Measurements from ENCODE around the gene FYCO1. TPM values are rescaled to one million over a fixed set of nuclear protein-coding genes. Genes with fewer than 3 reads are reported as not detected.

Gene FYCO1
- total and polyA plus RNA-seq, 12 donors = 8.8 to 216 (median 143) TPM

DNA sequence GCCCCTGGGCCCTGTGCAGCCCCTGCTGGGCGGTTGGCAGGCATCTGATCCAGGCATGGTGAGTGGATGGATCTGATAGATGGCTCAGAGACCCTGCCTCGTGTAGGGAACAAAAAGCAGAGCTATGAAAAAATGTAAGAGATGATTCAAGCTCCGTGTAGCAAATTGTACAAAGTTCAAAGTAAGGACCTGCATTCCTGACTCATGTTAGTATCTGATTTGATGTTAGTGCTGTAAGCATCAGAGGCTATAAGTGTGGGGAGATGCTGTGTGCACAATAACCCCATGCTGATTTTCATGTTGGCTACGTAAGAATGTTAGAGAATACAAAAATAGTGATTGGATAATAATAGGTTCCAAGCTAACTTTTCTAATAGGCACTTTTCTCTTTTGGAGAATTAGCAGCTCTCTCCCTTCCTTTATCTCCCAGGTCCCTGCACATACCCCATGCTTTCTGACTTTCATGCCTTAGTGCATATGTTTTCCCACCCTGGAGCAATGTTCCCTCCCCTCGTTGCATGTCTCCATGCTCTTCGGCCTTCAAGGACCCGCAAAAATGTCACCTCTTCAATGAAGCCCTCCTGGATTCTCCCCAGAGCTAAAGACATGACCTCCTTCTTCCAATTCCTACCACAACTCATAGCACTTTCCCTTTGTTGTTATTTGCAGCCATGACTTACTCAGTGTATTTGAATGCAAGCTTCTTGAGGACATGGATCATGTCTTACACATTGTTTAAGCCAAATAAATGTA, 107.7 kb downstream of the FYCO1 start:
- Histone ChIP-seq H3K27me3 (peaks cover 0 to 4% (median 0%) of the 10 kb centered on the region in 7 donors), H3K9me3 (no peaks in the 10 kb centered on the region), H3K4me3 (no peak overlapping the region), H3K4me1 (no peaks in the 10 kb centered on the region), H3K36me3 (no peaks in the 10 kb centered on the region), H3K27ac (no peak overlapping the region)
- TF ChIP-seq, protein P1, sequence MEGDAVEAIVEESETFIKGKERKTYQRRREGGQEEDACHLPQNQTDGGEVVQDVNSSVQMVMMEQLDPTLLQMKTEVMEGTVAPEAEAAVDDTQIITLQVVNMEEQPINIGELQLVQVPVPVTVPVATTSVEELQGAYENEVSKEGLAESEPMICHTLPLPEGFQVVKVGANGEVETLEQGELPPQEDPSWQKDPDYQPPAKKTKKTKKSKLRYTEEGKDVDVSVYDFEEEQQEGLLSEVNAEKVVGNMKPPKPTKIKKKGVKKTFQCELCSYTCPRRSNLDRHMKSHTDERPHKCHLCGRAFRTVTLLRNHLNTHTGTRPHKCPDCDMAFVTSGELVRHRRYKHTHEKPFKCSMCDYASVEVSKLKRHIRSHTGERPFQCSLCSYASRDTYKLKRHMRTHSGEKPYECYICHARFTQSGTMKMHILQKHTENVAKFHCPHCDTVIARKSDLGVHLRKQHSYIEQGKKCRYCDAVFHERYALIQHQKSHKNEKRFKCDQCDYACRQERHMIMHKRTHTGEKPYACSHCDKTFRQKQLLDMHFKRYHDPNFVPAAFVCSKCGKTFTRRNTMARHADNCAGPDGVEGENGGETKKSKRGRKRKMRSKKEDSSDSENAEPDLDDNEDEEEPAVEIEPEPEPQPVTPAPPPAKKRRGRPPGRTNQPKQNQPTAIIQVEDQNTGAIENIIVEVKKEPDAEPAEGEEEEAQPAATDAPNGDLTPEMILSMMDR (IDR thresholded peaks at IDR 0.05) = no peak
- no peak for DNase-seq
- no peak for ATAC-seq
- intact Hi-C loops (cut with DNase I) = no loop called here
- 63 to 70% methylated on average over 7 of the region's 7 CpGs for WGBS, 2 donors

DNA sequence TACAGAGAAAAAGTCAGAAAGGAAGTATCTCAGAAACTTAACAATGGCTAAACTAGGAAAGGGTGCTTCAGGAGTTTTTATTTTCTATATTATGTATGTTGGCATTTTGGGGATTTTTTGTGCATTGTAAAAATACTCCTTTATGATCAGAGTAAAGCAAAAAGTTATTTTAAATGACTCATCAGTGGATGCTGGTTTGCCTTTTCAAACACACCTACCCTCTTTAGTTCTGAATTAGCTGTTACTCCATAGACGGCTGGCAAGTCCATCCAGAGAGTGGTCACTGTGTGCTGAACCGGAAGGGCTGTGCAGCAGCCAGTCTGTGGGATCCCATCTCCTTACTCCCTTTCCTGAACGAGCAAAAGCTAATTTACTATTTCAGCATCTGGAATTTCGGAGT, 108.3 kb downstream of the FYCO1 start:
- Histone ChIP-seq H3K4me1 (no peaks in the 10 kb centered on the region), H3K4me3 (no peak overlapping the region), H3K36me3 (no peaks in the 10 kb centered on the region), H3K27ac (no peak overlapping the region), H3K9me3 (no peaks in the 10 kb centered on the region), H3K27me3 (peaks cover 0 to 4% (median 0%) of the 10 kb centered on the region in 7 donors)
- DNase-seq (no peak), ATAC-seq (no peak)
- TF ChIP-seq, protein P1 (IDR thresholded peaks at IDR 0.05) = no peak
- intact Hi-C loops (cut with DNase I) = no loop called here
- WGBS, 2 donors = 72 to 81% methylated on average over 4 of the region's 4 CpGs

DNA sequence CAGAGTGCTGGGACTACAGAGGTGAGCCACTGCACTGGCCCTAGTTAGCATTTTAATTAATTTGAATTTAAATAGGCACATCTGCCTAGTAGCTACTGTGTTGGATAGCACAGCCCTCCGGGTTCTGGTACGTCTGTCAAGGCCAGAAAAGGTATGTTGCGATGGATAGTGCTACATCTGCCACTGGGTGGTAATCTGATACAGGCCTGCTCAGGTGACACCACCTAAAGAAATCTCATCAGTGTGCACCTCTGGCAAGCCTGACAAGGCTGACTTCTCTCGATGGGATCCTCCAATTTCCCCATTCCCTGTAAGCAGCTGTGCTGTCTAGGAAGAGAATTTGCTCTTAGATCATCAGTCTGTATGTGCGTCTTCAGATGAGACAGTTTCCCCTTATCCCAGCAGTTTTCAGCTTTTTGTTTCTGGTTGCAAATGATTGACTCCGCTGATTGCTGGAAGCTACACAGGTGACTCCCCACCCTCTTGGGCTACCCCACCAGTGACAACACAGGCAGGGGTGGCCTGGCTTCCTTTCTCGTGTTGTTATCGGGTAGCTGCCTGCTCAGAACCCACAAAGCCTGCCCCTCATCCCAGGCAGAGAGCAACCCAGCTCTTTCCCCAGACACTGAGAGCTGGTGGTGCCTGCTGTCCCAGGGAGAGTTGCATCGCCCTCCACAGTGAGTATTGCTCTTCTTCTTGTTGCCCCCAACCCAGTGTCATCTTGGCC, 109.5 kb downstream of the FYCO1 start, which contains the start of gene CCR9:
TSS of gene CCR9 (plus strand) at position 565 of the 727 bp plus-strand sequence. CDS start 8,391 bp downstream, outside the sequence.
- peaks cover 0 to 7% (median 4%) of the 10 kb centered on the region in 9 donors for H3K4me1 ChIP-seq
- DNase-seq (no peak), ATAC-seq (no peak)
- peaks cover 0 to 11% (median 0%) of the 10 kb centered on the region in 7 donors for H3K27me3 ChIP-seq
- intact Hi-C loops (cut with DNase I) = no loop called here
- H3K36me3 ChIP-seq = no peaks in the 10 kb centered on the region
- TF ChIP-seq, protein P1 (IDR thresholded peaks at IDR 0.05) = no peak
- no peaks in the 10 kb centered on the region for H3K9me3 ChIP-seq
- 84% methylated on average over 9 of the region's 9 CpGs for WGBS, 2 donors
- H3K4me3 ChIP-seq = no peak within 1 kb of the TSS
- no peak within 1 kb of the TSS for H3K27ac ChIP-seq

DNA sequence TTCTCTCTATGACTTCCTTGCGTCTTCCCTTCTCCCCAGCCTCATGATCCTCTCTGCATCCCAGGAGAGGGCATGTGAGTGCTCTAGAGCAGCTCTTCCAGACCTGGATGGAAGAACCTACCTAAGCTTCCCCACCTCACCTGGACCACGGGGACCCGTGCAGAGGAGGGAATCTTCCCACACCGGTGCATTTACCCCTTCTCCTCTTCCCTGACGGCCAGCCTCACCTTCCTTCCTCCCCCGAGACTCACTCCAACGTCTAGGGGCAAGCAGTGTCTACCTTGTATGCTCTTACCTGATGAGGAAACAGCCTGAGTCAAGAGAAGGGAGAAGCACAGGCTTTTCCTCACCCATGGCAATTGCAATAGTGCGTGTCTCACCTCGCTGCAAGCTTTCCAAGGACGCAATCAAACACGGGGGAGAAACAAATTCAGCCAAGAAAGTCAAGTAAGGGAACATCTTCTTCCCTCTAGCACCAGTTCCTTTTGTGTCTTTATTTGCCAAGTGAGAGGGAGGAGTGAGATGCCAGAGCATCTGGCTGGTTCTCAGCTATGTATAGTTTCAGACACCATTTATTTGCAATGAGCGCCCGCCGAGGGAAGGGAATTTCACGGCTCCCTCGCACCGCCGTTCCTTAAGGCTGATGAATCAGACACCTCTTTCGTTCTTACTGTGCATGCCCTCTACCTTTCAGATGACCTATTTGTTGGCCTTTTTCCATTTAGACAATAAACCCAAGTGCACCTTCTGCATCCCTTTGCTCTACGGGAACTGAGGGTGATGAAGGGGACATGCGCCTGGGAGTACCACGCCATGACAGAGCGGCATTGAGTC, 111.0 kb downstream of the FYCO1 start:
- Histone ChIP-seq H3K27me3 (peaks cover 0 to 11% (median 0%) of the 10 kb centered on the region in 7 donors), H3K9me3 (no peaks in the 10 kb centered on the region), H3K4me3 (no peak overlapping the region), H3K4me1 (peaks cover 0 to 14% (median 8%) of the 10 kb centered on the region in 9 donors), H3K27ac (no peak overlapping the region), H3K36me3 (no peaks in the 10 kb centered on the region)
- TF ChIP-seq, protein P1 (IDR thresholded peaks at IDR 0.05) = no peak
- ATAC-seq = no peak
- intact Hi-C loops (cut with DNase I) = no loop called here
- no peak for DNase-seq
- WGBS, 2 donors = 83 to 86% methylated on average over 23 of the region's 23 CpGs
